OCI-LY3 (cell line): Measurements from ENCODE around the gene PRDM5.

Experiments used
- H2AFZ ChIP-seq: fragments of 200-600, 300-600 bp; shearing (Covaris generic); 2 replicates; pipeline ENCODE4 v1.6.0; 2014; ENCODE audit warnings: antibody characterized with exemption, low read depth, low read length
- H3K27ac ChIP-seq: fragments of 200-600, 300-600 bp; sonication (generic); 2 replicates; pipeline ENCODE4 v1.5.1; 2014; ENCODE audit warnings: mild to moderate bottlenecking, low read length, moderate library complexity, mixed read lengths
- H3K27me3 ChIP-seq: fragments of 200-600, 300-600 bp; sonication (generic); 2 replicates; pipeline ENCODE4 v1.6.1; 2014; ENCODE audit warnings: low read depth, low read length, mixed read lengths
- H3K36me3 ChIP-seq: fragments of 200-600, 300-600 bp; sonication (generic); replicated peaks from 2 replicates; pipeline ENCODE3; 2014; ENCODE audit warnings: low read depth, low read length, mixed read lengths
- H3K4me1 ChIP-seq: fragments of 300-600, 200-600 bp; sonication (generic); 2 replicates; pipeline ENCODE4 v1.6.1; 2014; ENCODE audit warnings: low read length, mixed read lengths
- H3K4me2 ChIP-seq: fragments of 200-600, 300-600 bp; sonication (generic); 2 replicates; pipeline ENCODE4 v1.6.1; 2014; ENCODE audit warnings: low read length, mixed read lengths
- H3K4me3 ChIP-seq: fragments of 300-600, 200-600 bp; sonication (generic); 2 replicates; pipeline ENCODE4 v1.5.1; 2014; ENCODE audit warnings: antibody characterized with exemption, mild to moderate bottlenecking, low read length, moderate library complexity
- H3K79me2 ChIP-seq: fragments of 300-600, 200-600 bp; shearing (Covaris generic); 2 replicates; pipeline ENCODE4 v1.6.1; 2014; ENCODE audit warnings: mild to moderate bottlenecking, low read length, mixed read lengths
- H3K9ac ChIP-seq: fragments of 300-600, 200-600 bp; shearing (Covaris generic); 2 replicates; pipeline ENCODE4 v1.6.0; 2014; ENCODE audit warnings: mild to moderate bottlenecking, low read length, moderate library complexity
- H3K9me3 ChIP-seq: fragments of 200-600, 300-600 bp; shearing (Covaris generic); 2 replicates; pipeline ENCODE4 v1.6.1; 2014; ENCODE audit warnings: low read length, mixed read lengths; ENCODE audit not compliant: insufficient read depth
- H4K20me1 ChIP-seq: fragments of 200-600, 300-600 bp; sonication (generic); 2 replicates; pipeline ENCODE4 v1.6.1; 2016; ENCODE audit warnings: low read length, mixed read lengths; ENCODE audit not compliant: insufficient read depth
- CTCF ChIP-seq: fragments of 200-600, 300-600 bp; sonication (generic); IDR thresholded peaks from 2 replicates; pipeline ENCODE4 v1.5.1; 2014; ENCODE audit warnings: antibody characterized with exemption, low read length, low read depth
- EZH2phosphoT487 ChIP-seq: fragments of 200-600 bp; shearing (Covaris generic); IDR thresholded peaks from 2 replicates; pipeline ENCODE4 v1.6.1; 2018; ENCODE audit warnings: antibody characterized with exemption, mixed run types, low read depth

The PRDM5 gene

GRCh38 chr4:120835342-120835741 lies 87.2 kb downstream of the PRDM5 start:
- Histone ChIP-seq H4K20me1 (no peaks in the 10 kb centered on the region), H3K27me3 (no peaks in the 10 kb centered on the region), H3K4me1 (no peaks in the 10 kb centered on the region), H2AFZ (no peak overlapping the region), H3K4me2 (no peak overlapping the region), H3K36me3 (peaks cover 10% of the 10 kb centered on the region), H3K27ac (no peak overlapping the region), H3K79me2 (no peaks in the 10 kb centered on the region), H3K9me3 (peaks cover 7% of the 10 kb centered on the region; the same call in 1 of the 2 replicates), H3K4me3 (no peak overlapping the region), H3K9ac (no peak overlapping the region)
- TF ChIP-seq CTCF (no peak), EZH2phosphoT487 (no peak)

- Histone ChIP-seq H3K4me3 (no peak overlapping the region), H3K9ac (no peak overlapping the region), H3K9me3 (peaks cover 7% of the 10 kb centered on the region; the same call in 1 of the 2 replicates), H3K4me1 (no peaks in the 10 kb centered on the region), H4K20me1 (no peaks in the 10 kb centered on the region), H3K36me3 (peaks cover 10% of the 10 kb centered on the region), H3K79me2 (no peaks in the 10 kb centered on the region), H3K27ac (no peak overlapping the region), H3K27me3 (no peaks in the 10 kb centered on the region), H2AFZ (no peak overlapping the region), H3K4me2 (no peak overlapping the region)
- TF ChIP-seq EZH2phosphoT487 = no peak
- no peak for TF ChIP-seq CTCF
Measured at GRCh38 chr4:120830204-120830603, 92.3 kb downstream of the PRDM5 start.

GRCh38 chr4:120829113-120829831 lies 93.3 kb downstream of the PRDM5 start:
- H3K4me1 ChIP-seq = no peaks in the 10 kb centered on the region
- no peak for TF ChIP-seq CTCF
- no peak for TF ChIP-seq EZH2phosphoT487
- H3K4me3 ChIP-seq = no peak overlapping the region
- peaks cover 4% of the 10 kb centered on the region; the same call in 1 of the 2 replicates for H3K9me3 ChIP-seq
- H3K4me2 ChIP-seq = no peak overlapping the region
- peaks cover 7% of the 10 kb centered on the region for H3K36me3 ChIP-seq
- H3K79me2 ChIP-seq = no peaks in the 10 kb centered on the region
- no peak overlapping the region for H2AFZ ChIP-seq
- no peaks in the 10 kb centered on the region for H3K27me3 ChIP-seq
- no peak overlapping the region for H3K27ac ChIP-seq
- H3K9ac ChIP-seq = no peak overlapping the region
- no peaks in the 10 kb centered on the region for H4K20me1 ChIP-seq

- TF ChIP-seq CTCF (no peak), EZH2phosphoT487 (no peak)
- H3K9me3 ChIP-seq = no peaks in the 10 kb centered on the region
Measured at GRCh38 chr4:120826853-120827252, 95.7 kb downstream of the PRDM5 start.

More at GRCh38 chr4:120826853-120827252, 95.7 kb downstream of the PRDM5 start:
- no peak overlapping the region for H2AFZ ChIP-seq
- no peak overlapping the region for H3K9ac ChIP-seq
- no peaks in the 10 kb centered on the region for H3K27me3 ChIP-seq
- no peaks in the 10 kb centered on the region for H3K4me1 ChIP-seq
- H4K20me1 ChIP-seq = no peaks in the 10 kb centered on the region
- H3K79me2 ChIP-seq = no peaks in the 10 kb centered on the region
- no peak overlapping the region for H3K4me3 ChIP-seq
- H3K27ac ChIP-seq = no peak overlapping the region
- no peak overlapping the region for H3K4me2 ChIP-seq
- H3K36me3 ChIP-seq = no peaks in the 10 kb centered on the region
